NOMO-1 treated with DMSO at 0.1 percent for 48 hours (cell line): ENCODE measurements around the gene MAGI2.

Experiments
- DNase-seq: peaks from one replicate; lab custom pipeline; 2025; ENCODE audit not compliant: unreplicated experiment; lab: John Stamatoyannopoulos, UW

MAGI2 gene

DNA sequence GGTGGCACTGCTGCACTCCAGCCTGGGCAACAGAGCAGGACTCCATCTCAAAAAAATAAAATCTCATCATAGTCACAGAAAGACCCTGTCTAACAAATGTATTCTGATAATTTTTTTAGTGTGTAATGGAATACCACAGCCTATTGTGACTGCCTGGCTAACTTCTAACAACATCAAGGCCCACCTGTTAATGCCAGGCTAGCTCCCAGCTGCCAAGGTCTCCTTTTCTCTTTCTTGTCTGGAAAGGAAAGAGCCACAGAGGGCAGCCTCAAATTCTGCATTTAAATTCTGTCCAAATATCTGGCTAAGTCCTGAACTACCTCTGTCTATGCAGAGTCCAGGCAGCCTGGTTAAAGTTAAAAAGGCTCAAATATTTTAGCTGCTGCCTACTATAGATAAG is 700.9 kb downstream of the MAGI2 start:
- DNase-seq: no peak

DNA sequence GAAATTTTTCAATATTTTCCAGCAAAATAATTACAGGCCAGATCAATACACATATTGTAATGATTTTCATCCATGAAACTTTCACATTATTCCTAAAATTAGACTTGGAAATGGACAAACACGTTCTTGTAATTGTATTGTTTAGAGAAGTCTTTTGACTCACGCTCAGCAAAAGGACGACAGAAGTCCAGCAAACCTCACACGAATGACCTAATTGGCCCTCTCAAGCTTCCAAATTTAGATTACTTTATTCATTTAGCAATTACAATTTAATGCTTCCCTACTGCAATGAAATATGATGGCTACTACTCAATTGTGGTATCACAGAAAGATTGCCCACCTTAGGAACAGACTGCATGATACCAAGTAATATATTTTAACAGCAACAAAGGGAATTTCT is 702.2 kb downstream of the MAGI2 start:
- DNase-seq: no peak

DNA sequence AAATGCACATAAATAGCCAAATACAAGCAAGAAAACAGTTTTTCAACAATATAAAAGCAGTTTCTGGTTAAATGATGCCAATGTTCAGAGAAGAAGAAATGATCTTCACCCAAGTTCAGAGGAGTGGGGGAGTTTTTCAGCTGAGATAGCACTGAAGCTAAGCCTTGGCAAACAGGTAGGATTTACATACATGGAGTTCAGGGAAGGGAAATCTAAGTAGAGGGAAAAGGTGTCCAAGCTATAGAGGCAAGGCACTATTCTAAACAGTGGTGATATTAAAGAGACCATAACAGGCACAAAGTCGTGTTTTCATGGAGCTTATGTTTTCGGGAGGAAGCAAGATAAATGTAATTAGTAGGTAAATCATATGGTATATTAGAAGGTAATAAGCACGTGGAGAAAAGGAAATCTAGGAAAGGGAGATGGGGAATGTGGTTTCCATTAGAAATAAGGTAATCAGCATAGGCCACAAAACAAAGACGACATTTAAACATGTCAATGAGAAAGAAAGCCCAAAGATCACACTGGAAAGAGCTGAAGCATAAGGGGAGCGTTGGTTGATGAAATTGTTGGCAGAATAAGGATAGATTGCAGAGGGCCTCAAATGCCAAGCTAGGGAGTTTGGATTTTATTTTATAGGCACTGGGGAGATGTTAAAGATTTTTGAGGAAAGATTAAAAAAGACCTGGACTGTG is 704.3 kb downstream of the MAGI2 start:
- no peak for DNase-seq

- no peak for DNase-seq
Measured at GRCh38 chr7:78747592-78747991, 705.9 kb downstream of the MAGI2 start.

DNA sequence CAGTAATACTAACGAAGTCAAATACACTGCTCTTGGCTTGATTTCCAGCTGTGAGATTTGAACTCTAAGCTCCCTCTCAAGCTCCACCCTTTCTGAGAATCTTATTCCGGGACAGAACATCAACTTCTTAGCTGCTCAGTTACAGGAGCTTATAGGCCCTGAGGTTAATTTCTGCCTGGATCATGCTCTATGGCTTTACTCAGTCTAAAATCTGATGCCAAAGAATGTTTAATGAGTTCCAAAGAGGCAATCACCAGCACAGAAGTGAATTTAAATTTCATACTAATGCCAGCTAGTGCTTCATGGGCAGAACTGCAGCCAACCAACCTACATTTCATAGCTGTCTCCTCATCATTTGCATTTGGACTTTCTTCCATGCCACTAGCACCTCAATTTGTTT is 707.2 kb downstream of the MAGI2 start:
- no peak for DNase-seq

DNA sequence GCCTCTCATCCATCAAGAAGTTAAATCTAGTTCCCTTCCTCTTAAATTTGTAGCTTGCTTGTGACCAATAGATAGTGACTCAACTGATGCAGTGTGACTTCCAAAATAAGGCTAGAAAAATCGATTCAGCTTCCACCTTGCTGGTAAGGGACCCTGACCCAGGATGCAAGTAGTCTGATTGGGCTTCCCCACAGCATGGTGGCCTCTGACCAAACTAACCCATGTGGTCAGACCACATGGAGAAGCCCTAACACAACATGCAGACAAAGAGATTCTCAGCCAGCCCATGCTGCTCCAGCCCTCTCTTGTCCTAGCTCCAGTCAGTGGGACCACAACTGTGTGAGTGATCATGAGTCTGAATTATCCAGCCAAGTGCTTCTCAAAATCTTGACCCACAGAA is 710.8 kb downstream of the MAGI2 start:
- DNase-seq: no peak

DNA sequence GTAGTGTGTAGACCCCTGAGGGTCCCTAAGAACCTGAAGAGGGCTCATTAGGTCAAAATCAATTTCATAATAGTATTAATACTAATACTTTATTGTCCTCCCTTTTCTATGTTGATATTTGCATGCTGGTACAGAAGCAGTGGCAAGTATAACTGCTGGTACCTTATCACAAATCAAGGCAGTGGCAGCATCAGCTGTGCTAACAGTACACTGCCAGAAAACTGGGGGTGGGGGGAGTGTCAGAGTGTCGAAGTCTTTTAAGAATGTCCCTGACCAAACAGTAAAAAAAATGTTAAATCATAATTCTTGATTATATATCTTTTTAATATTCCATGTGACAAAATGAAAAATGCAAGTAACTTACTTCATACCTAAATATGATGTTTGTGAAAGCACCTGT is 716.9 kb downstream of the MAGI2 start:
- DNase-seq: no peak

DNA sequence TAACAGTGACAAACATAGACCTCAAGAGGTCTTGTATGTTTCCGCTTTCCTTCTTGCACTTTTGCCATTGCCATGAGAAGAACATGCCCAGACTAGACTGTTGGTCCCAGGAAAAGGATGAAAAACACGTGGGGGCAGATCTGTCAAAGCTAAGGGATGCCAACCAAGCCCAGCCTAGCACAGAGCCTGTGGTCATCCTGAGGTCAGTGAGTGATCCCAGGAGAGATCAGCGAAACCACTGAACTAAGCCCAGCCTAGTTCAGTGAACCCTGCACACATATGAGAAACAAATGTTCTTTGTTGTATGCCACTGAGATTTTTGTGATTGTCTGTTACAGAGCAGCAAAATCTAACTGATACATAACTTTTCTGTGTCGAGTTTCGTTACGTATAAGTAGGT is 718.8 kb downstream of the MAGI2 start:
- no peak for DNase-seq

DNA sequence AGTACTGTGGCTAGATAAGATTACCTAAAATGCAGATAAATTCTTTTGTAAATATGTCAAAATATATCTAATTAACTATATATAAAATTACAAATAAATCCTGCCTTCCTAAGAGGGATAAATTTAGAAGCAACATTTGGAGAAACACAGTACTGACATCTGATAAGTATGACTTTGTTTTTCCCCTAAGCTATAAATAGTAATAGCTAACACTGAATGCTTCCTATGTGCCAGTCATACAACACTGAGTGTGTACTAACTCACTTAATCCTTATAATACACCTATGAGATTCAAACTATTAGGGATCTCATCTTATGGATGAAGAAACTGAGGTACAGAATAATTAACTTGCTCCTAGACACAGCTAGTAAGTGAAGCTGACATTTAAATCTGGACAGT is 733.4 kb downstream of the MAGI2 start:
- no peak for DNase-seq

DNA sequence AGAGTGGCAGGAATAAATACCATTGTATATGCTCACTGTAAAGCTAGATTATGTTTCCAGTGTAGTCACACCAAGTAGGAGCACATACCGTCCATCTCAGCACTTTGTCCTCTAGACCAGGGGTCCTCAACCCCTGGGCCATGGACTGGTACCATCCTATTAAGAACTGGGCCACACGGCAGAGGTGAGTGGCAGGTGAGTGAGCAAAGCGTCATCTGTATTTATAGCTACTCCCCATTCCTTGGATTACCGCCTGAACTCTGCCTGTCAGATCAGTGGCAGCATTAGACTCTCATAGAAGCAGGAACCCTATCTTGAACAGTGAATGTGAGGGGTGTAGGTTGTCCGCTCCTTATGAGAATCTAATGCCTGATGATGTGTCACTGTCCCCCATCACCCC is 735.3 kb downstream of the MAGI2 start:
- no peak for DNase-seq

DNA sequence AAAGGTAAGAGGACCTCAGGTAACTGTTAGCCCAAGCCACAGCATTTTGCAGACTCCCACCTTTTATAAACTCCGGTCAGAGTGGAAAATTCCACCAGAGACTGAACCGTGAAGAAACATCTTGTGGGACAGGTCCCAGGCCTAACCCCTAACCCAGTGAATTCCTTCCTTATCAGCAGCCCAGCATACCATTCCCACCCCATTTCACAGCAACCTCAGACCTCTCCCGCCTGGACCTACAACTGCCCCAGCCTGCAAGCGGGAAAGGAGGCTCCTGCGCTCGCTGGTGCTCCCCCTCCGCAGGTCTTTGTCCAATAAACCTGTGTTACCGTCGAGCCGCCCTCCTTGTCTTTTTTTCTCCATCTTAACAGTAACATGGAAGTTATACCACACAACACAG is 736.6 kb downstream of the MAGI2 start:
- DNase-seq: no peak

GRCh38 chr7:78714356-78714755 is 739.1 kb downstream of the MAGI2 start:
- DNase-seq: no peak

GRCh38 chr7:78712111-78712510 is 741.4 kb downstream of the MAGI2 start:
- DNase-seq: no peak

DNA sequence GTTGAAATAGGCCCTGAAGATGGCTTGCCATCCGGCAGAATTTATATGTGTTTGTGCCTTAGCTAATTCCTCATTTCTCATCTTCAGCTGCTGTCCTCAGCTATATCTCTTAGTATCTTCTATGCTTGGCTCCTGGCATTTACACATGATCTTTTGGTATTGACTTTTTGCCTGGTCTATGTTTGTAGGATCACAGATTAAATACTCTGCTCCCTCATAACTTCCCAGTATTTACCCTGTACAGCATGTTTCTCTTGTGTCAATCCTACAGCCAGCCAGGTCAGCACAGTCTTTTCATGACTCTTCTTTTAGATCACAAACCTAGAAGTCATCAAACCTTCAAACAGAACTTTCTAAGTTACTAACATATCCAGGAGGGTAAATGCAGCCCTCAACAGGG is 743.8 kb downstream of the MAGI2 start:
- DNase-seq: no peak

GRCh38 chr7:78704504-78704903 is 749.0 kb downstream of the MAGI2 start:
- DNase-seq: no peak

DNA sequence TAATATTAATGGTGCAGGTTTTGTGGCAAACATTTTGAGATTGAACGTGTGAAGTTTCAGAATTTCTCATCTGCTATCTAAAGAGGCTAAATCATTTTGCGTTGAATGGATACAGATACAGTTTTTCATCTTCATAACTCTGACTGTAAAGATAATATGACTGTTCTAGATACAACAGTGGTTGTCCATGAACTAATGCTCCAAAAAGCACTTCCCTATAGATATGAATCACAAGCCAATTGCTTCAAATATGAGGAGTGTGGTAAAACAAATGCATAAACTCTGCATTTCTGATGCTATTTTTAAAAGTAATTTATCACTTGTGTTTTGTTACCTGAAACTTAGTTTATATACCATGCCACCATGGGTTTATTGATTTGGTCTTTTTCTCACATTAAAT is 750.1 kb downstream of the MAGI2 start:
- DNase-seq: no peak

GRCh38 chr7:78702770-78703169 is 750.7 kb downstream of the MAGI2 start:
- no peak for DNase-seq

GRCh38 chr7:78695826-78696225 is 757.6 kb downstream of the MAGI2 start:
- DNase-seq: no peak

- peak; percentile 68 for DNase-seq
Measured at GRCh38 chr7:78691584-78691983, 761.9 kb downstream of the MAGI2 start.

DNA sequence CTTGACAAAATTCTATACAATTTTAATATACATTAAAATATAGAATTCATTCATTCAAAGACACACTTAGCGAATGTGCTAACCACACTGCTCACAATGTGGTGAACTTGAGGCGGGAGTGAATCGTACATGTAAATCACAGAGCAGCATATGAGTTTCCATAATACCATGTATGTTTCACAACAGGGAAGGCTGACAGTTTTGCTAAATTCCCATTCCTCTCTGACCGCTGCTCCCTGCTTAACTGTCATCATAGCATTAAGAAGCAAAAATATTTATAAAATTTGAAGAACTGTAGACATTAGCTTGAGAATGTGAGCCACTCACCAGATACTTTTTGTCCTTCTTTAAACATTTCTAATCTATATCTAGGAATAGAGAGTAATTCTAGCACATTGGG is 763.3 kb downstream of the MAGI2 start:
- no peak for DNase-seq

DNA sequence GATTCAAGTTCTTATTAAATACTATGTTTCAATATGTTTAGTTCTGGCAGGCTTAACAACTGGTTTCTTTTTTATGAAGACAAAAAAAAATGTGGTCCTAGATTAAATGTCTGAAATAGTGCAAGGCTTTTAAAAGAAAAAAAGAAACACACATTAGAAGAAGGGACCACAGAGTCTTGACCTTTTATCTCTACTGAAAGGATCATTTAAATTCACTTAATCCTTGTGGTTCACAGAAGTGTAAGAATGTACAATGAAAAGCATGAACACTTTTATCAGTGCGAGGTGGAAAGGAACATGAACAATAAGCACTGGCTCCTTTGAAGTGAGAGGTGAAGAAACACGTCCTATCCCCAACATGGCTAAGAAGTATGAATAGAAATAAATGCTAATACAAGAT is 765.1 kb downstream of the MAGI2 start:
- no peak for DNase-seq

DNA sequence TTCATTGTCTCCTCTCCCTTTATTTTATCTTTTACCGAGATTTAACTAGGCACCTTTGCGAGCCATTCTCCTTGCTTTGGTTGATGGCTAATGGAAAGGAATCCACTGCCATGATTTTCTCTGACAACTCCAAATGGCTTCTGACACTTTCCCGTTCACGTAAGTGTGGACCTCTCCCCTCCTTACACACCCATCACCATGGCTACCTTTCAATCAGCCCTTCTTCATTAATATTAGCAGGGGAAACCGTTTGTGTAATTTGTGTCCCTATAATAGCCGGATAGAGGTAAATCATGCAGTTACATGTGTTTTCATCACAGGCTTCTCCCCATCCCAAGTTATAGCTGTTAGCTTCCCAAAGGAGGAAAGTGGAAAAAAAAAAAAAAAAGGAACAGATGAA is 767.3 kb downstream of the MAGI2 start:
- DNase-seq: no peak

DNA sequence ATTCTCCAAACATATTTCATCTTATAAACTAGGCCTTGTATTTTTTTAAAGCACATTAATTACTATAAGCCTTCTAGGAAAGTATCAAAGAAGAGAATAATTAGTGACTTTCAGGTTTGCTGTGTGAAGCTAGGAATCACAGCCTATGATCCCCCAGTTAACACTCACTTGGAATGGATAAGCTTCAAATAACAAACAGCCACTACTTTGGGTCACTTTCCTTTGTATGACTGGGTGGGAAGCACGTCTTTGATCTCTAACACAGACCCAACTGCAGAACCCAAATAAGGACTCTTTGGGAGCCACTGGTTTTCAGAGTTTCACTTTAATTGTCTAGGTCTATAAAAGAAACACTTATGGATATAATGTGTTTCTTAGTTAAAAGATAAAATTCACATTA is 769.3 kb downstream of the MAGI2 start:
- DNase-seq: no peak

- no peak for DNase-seq
Measured at GRCh38 chr7:78683566-78683965, 769.9 kb downstream of the MAGI2 start.
